Stomach smooth muscle (tissue), 2 donors: Measurements from ENCODE around the gene PPM1B.

ENCODE experiments used
- H3K27ac ChIP-seq: one replicate; pipeline ENCODE4 v1.7.0; 2013; ENCODE audit warnings: mild to moderate bottlenecking, low read length, inconsistent platforms
- H3K27me3 ChIP-seq, 2 donors: one replicate each; pipeline ENCODE4 v1.7.0; 2013; ENCODE audit warnings: low read length in 2 of 2; ENCODE audit not compliant: insufficient read depth in 2 of 2, control insufficient read depth in 1 of 2
- H3K36me3 ChIP-seq, 2 donors: one replicate each; pipeline ENCODE4 v1.7.0; 2013; ENCODE audit warnings: low read length in 2 of 2; ENCODE audit not compliant: control insufficient read depth in 2 of 2, insufficient read depth in 2 of 2
- H3K4me1 ChIP-seq: one replicate; pipeline ENCODE4 v1.7.0; 2013; ENCODE audit warnings: low read length; ENCODE audit not compliant: control insufficient read depth, insufficient read depth
- H3K4me3 ChIP-seq, 2 donors: one replicate each; pipeline ENCODE4 v1.7.0; 2013; ENCODE audit warnings: low read length in 2 of 2
- H3K9ac ChIP-seq, 2 donors: one replicate each; pipeline ENCODE4 v1.7.0; 2013; ENCODE audit warnings: low read length in 2 of 2, mild to moderate bottlenecking in 1 of 2
- H3K9me3 ChIP-seq, 2 donors: one replicate each; pipeline ENCODE4 v1.7.0; 2013; ENCODE audit warnings: low read length in 2 of 2; ENCODE audit not compliant: control insufficient read depth in 2 of 2
- donor health status: healthy.
- donor health status: Pancreatic carcinoma.

PPM1B gene

DNA sequence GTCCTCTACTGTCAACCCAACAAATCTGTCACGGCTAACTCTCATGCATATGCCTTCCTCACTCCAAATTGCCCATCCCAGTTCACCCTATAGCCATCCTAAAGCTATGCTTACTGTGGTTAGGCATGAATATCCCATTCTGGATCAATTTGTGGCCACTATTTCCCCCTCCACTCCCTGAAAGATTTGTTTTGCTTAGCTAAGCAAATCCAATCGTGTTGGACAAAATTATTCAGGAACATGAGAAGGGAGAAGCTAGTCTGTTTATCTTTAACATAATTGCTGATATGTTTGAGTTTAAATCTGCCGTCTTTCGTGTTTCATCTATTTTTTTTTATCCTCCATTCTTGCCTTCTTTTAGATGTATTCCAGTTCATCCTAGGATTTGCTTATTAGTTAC is 43.6 kb downstream of the PPM1B start:
- H3K4me1 ChIP-seq: no peaks in the 10 kb centered on the region
- no peak overlapping the region for H3K4me3 ChIP-seq
- H3K9me3 ChIP-seq: no peaks in the 10 kb centered on the region
- H3K27ac ChIP-seq: no peak overlapping the region
- no peak overlapping the region for H3K9ac ChIP-seq
- no peaks in the 10 kb centered on the region for H3K27me3 ChIP-seq
- H3K36me3 ChIP-seq: peaks cover 6 to 7% of the 10 kb centered on the region in 2 donors

- Histone ChIP-seq H3K4me3 (no peak overlapping the region), H3K9ac (no peak overlapping the region), H3K27ac (no peak overlapping the region), H3K4me1 (no peaks in the 10 kb centered on the region), H3K9me3 (no peaks in the 10 kb centered on the region), H3K27me3 (no peaks in the 10 kb centered on the region), H3K36me3 (peaks cover 0 to 2% of the 10 kb centered on the region in 2 donors)
Observed at GRCh38 chr2:44215827-44216226, 47.2 kb downstream of the PPM1B start.

GRCh38 chr2:44218771-44219170 is 50.1 kb downstream of the PPM1B start:
- Histone ChIP-seq H3K27me3 (no peaks in the 10 kb centered on the region), H3K27ac (no peak overlapping the region), H3K4me1 (no peaks in the 10 kb centered on the region), H3K4me3 (no peak overlapping the region), H3K36me3 (no peaks in the 10 kb centered on the region), H3K9me3 (no peaks in the 10 kb centered on the region), H3K9ac (no peak overlapping the region)

- no peaks in the 10 kb centered on the region for H3K27me3 ChIP-seq
- no peaks in the 10 kb centered on the region for H3K4me1 ChIP-seq
- H3K9me3 ChIP-seq: no peaks in the 10 kb centered on the region
- H3K9ac ChIP-seq: no peak overlapping the region
- no peaks in the 10 kb centered on the region for H3K36me3 ChIP-seq
- no peak overlapping the region for H3K4me3 ChIP-seq
- no peak overlapping the region for H3K27ac ChIP-seq
Observed at GRCh38 chr2:44226753-44227152, 58.1 kb downstream of the PPM1B start.

DNA sequence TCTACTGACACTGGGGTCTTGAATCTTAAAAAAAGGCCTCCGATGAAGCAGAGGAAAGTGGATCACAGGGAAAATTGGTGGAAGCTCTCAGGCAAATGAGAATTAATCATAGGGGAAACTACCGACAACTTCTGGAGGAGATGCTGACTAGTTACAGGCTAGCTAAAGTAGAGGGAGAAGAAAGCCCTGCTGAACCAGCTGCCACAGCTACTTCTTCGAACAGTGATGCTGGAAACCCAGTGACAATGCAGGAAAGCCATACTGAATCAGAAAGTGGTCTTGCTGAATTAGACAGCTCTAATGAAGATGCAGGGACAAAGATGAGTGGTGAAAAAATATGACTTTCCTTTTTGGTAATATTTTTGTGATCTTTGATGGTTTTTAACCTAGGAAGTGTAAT is 61.7 kb downstream of the PPM1B start:
- Histone ChIP-seq H3K36me3 (no peaks in the 10 kb centered on the region), H3K9ac (no peak overlapping the region), H3K27me3 (no peaks in the 10 kb centered on the region), H3K27ac (no peak overlapping the region), H3K9me3 (no peaks in the 10 kb centered on the region), H3K4me3 (no peak overlapping the region), H3K4me1 (no peaks in the 10 kb centered on the region)

DNA sequence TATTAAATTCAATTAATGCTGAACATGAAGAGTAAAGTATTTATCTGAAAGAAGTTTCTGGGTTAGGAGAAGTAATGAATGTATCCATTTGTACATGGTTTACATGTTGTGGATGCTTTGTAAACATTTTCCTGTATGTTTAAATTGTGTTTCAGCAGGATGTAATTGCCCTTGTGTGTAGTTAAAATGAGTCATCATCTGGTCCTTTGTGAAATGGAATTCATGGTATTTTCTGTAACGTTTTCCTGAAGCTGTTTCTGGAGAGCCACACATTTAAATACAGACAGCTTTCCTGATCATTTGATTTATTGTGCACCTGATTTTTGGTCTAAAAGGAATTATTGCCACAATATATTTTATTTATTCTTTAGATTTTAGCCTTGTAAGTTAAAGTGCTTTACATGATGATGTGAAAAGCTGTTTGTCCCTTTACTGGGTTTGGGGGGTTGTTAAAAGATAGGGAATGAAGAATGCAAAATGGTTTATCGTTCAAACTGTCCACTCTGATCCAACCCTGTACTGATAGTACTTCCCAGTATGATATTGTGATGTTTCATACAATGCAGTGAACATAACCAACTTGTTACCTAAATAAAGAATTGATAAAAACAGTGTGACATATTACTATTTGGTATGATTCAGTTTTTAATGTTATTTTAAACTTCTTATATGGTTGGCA is 64.9 kb downstream of the PPM1B start:
- H3K9me3 ChIP-seq: no peaks in the 10 kb centered on the region
- H3K36me3 ChIP-seq: no peaks in the 10 kb centered on the region
- no peak overlapping the region for H3K4me3 ChIP-seq
- no peaks in the 10 kb centered on the region for H3K27me3 ChIP-seq
- no peaks in the 10 kb centered on the region for H3K4me1 ChIP-seq
- no peak overlapping the region for H3K27ac ChIP-seq
- H3K9ac ChIP-seq: no peak overlapping the region

DNA sequence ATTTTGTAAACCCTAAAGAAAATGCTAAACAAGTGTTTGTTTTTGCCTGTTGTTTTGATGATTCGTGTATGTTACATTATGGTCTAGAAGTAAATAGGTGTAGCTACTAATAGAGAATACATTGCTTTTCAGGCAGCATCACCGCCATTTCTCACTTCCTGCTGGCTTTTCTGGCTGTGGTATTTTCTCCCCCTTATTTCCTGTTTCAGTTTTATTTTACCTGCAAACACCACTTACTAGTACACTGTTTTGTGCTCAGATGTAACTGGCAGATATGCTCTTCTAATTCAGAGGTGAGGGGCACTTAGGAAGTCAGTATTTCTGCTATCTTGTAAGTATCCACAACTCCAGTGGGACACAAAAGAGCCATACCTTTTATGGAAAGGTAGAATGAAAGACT is 68.5 kb downstream of the PPM1B start:
- no peaks in the 10 kb centered on the region for H3K36me3 ChIP-seq
- no peak overlapping the region for H3K9ac ChIP-seq
- no peak overlapping the region for H3K4me3 ChIP-seq
- H3K4me1 ChIP-seq: no peaks in the 10 kb centered on the region
- no peaks in the 10 kb centered on the region for H3K9me3 ChIP-seq
- no peak overlapping the region for H3K27ac ChIP-seq
- no peaks in the 10 kb centered on the region for H3K27me3 ChIP-seq

DNA sequence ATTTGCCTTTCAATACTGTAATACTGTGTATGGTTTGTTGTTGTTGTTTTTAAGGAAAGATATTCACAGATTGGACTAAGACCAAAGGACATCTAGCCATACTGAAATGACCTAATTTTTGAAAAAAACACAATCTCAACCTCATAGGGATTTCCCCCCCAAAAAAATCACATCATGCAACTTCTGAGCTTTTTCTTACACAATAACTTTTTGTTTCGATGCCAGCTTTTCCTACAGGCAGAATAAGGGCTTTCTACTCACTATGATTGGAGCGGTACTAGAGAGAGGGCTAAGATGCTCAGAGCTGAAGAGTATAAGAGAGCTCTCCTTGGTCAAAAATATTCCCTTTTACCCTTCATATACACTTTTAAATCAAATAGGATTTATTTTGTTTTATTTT is 74.2 kb downstream of the PPM1B start:
- no peak overlapping the region for H3K4me3 ChIP-seq
- no peaks in the 10 kb centered on the region for H3K27me3 ChIP-seq
- no peaks in the 10 kb centered on the region for H3K4me1 ChIP-seq
- H3K9ac ChIP-seq: no peak overlapping the region
- H3K36me3 ChIP-seq: no peaks in the 10 kb centered on the region
- H3K9me3 ChIP-seq: no peaks in the 10 kb centered on the region
- no peak overlapping the region for H3K27ac ChIP-seq

GRCh38 chr2:44244135-44244871 is 75.6 kb downstream of the PPM1B start:
- Histone ChIP-seq H3K4me3 (peak overlapping the region; percentile 70 to 72), H3K9ac (peak overlapping the region in 1 of 2 donors; percentile 49), H3K9me3 (no peaks in the 10 kb centered on the region), H3K27me3 (no peaks in the 10 kb centered on the region), H3K4me1 (no peaks in the 10 kb centered on the region), H3K27ac (no peak overlapping the region), H3K36me3 (no peaks in the 10 kb centered on the region)

DNA sequence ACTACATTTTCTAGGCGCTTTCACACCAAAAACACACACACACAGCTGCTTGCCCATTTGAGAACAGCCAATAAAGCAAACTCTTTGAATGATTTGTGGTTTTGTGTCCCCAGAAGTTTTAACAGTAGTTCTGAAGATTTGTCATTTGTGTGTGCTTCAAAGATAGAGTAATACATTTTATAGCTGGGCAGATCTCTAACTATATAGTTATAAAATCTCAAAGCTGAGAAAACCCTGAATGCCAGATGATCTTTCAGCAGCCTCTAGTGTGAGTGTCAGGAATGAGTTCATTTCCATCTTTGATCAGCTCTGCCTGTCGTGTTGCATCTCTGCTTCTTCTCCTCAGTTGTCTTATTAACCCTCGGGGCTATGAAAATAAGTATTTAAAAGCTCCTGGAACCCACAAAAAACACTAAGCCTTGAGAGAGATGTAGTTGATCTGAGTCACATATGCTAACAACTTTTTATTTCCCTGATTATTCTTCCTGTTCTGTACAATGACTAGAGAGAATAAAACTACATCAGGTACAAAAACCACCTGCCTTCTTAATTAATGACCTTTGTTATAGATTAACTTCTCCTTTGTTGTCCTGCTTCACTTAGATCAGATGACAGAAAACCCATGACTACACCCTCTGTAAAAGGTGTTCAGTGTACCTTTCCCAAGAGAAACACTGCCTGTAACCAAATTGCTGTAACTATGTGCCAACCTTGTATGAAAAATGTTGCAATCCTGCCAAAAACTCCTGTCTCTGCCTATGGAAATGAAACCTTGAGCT is 76.6 kb downstream of the PPM1B start:
- Histone ChIP-seq H3K9ac (no peak overlapping the region), H3K36me3 (no peaks in the 10 kb centered on the region), H3K27ac (no peak overlapping the region), H3K4me1 (no peaks in the 10 kb centered on the region), H3K4me3 (no peak overlapping the region), H3K27me3 (no peaks in the 10 kb centered on the region), H3K9me3 (no peaks in the 10 kb centered on the region)
